Osteoblast (primary cell): ENCODE measurements around the gene MACROH2A2. TPM values are rescaled to one million over a fixed set of nuclear protein-coding genes. Genes with fewer than 3 reads are reported as not detected.

Experiments used
- DNase-seq: peaks from one replicate; pipeline ENCODE4 v3.0.0; 2011; ENCODE audit warnings: low spot score, mixed read lengths; ENCODE audit not compliant: insufficient read length; ENCODE audit errors: missing footprints
- H2AFZ ChIP-seq: 2 replicates; pipeline ENCODE4 v1.6.0; 2011; ENCODE audit warnings: mild to moderate bottlenecking, low read length
- H3K27ac ChIP-seq: 2 replicates; pipeline ENCODE4 v1.5.1; 2011; ENCODE audit warnings: mild to moderate bottlenecking, low read depth, low read length, moderate library complexity
- H3K27me3 ChIP-seq: 2 replicates; pipeline ENCODE4 v1.6.0; 2012; ENCODE audit warnings: mild to moderate bottlenecking, control low read depth, inconsistent platforms, low read length, moderate library complexity; ENCODE audit not compliant: insufficient read depth
- H3K36me3 ChIP-seq: 2 replicates; pipeline ENCODE4 v1.5.1; 2011; ENCODE audit warnings: mild to moderate bottlenecking, low read length, control low read depth, moderate library complexity; ENCODE audit not compliant: insufficient read depth
- H3K4me1 ChIP-seq: 2 replicates; pipeline ENCODE4 v1.5.1; 2011; ENCODE audit warnings: mild to moderate bottlenecking, low read length, control low read depth, moderate library complexity; ENCODE audit not compliant: insufficient read depth
- H3K4me2 ChIP-seq: 2 replicates; pipeline ENCODE4 v1.6.0; 2011; ENCODE audit warnings: mild to moderate bottlenecking, low read length; ENCODE audit not compliant: insufficient read depth
- H3K4me3 ChIP-seq: fragments of 200-600 bp; sonication (generic); 3 replicates; pipeline ENCODE4 v1.5.1; 2012; ENCODE audit warnings: mild to moderate bottlenecking, low read length, inconsistent platforms; ENCODE audit not compliant: insufficient read depth
- H3K79me2 ChIP-seq: 2 replicates; pipeline ENCODE4 v1.6.0; 2012; ENCODE audit warnings: mild to moderate bottlenecking, low read length, control low read depth, inconsistent platforms; ENCODE audit not compliant: insufficient read depth
- H3K9me3 ChIP-seq: 2 replicates; pipeline ENCODE4 v1.5.1; 2011; ENCODE audit warnings: low read depth, low read length, control low read depth
- H4K20me1 ChIP-seq: 2 replicates; pipeline ENCODE4 v1.6.0; 2012; ENCODE audit warnings: mild to moderate bottlenecking, low read length, control low read depth; ENCODE audit not compliant: insufficient read depth
- total RNA-seq: library from RNA; depleted of rRNA; stranded (reverse); fragments of >200 nt; gene quantifications from 2 replicates; pipeline ENCODE4 v1.2.3, GENCODE V29; 2012
- TF ChIP-seq, protein P1 (sequence below): IDR thresholded peaks from 2 replicates; pipeline ENCODE4 v1.5.1; 2011; ENCODE audit warnings: mild to moderate bottlenecking, low read depth, low read length, moderate library complexity; ENCODE audit errors: extremely low read depth

Gene MACROH2A2
- total RNA-seq, 1 donor = 13.8 TPM

DNA sequence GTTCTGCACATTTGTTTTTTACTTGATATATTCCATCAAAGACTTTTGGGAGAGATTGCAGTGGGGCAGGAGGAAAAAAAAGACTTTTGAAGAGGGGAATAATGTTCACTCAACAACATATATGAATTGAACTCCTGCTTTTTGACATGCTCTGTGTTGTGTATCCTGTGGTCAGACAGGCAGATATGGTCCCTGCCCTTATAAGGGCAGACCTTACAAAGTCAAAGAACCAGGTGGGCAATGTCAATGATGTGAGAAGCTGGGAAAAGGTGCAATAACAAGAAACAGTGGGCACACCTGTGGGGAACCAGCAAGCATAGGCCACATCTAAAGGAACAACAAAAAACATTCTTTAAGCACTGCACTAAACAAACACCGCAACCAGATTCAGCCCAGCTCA, 71.8 kb downstream of the MACROH2A2 start:
- Histone ChIP-seq H2AFZ (no peak overlapping the region), H3K9me3 (no peaks in the 10 kb centered on the region), H3K4me1 (no peaks in the 10 kb centered on the region), H3K4me3 (no peak overlapping the region), H3K79me2 (peaks cover 5% of the 10 kb centered on the region), H3K27ac (no peak overlapping the region), H4K20me1 (peaks cover 5% of the 10 kb centered on the region), H3K27me3 (no peaks in the 10 kb centered on the region), H3K36me3 (peaks cover 4% of the 10 kb centered on the region), H3K4me2 (no peak overlapping the region)
- DNase-seq = no peak
- TF ChIP-seq, protein P1, sequence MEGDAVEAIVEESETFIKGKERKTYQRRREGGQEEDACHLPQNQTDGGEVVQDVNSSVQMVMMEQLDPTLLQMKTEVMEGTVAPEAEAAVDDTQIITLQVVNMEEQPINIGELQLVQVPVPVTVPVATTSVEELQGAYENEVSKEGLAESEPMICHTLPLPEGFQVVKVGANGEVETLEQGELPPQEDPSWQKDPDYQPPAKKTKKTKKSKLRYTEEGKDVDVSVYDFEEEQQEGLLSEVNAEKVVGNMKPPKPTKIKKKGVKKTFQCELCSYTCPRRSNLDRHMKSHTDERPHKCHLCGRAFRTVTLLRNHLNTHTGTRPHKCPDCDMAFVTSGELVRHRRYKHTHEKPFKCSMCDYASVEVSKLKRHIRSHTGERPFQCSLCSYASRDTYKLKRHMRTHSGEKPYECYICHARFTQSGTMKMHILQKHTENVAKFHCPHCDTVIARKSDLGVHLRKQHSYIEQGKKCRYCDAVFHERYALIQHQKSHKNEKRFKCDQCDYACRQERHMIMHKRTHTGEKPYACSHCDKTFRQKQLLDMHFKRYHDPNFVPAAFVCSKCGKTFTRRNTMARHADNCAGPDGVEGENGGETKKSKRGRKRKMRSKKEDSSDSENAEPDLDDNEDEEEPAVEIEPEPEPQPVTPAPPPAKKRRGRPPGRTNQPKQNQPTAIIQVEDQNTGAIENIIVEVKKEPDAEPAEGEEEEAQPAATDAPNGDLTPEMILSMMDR = no peak

DNA sequence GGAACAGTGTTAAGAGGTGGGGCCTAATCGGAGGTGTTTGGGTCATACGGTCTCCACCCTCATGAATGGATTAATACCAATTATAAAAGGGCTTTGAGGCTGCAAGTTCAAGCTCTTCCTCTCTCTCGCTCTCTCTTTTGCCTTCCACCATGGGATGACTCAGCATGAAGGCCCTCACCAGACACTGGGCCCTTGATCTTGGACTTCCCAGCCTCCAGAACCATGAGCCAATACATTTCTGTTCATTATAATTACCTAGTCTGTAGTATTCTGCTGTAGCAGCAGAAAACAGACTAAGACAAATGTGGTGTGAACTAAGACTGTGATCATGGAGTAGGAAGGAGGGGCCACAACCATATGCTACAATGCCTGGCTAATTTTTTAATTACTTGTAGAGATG, 72.3 kb downstream of the MACROH2A2 start:
- Histone ChIP-seq H3K4me2 (no peak overlapping the region), H3K36me3 (peaks cover 2% of the 10 kb centered on the region), H2AFZ (no peak overlapping the region)

GRCh38 chr10:70125918-70126552, 73.4 kb downstream of the MACROH2A2 start:
- TF ChIP-seq, protein P1 = no peak
- Histone ChIP-seq H3K4me3 (no peak overlapping the region), H4K20me1 (peaks cover 5% of the 10 kb centered on the region), H2AFZ (no peak overlapping the region), H3K36me3 (peaks cover 2% of the 10 kb centered on the region), H3K79me2 (peaks cover 8% of the 10 kb centered on the region), H3K27ac (no peak overlapping the region), H3K9me3 (no peaks in the 10 kb centered on the region), H3K4me1 (peaks cover 7% of the 10 kb centered on the region), H3K4me2 (no peak overlapping the region), H3K27me3 (no peaks in the 10 kb centered on the region)
- no peak for DNase-seq

More for the DNA sequence above, 72.3 kb downstream of the MACROH2A2 start:
- Histone ChIP-seq H3K27me3 (no peaks in the 10 kb centered on the region), H4K20me1 (peaks cover 5% of the 10 kb centered on the region), H3K4me1 (no peaks in the 10 kb centered on the region), H3K79me2 (peaks cover 5% of the 10 kb centered on the region), H3K4me3 (no peak overlapping the region), H3K27ac (no peak overlapping the region), H3K9me3 (no peaks in the 10 kb centered on the region)
- no peak for DNase-seq
- TF ChIP-seq, protein P1 = no peak

GRCh38 chr10:70126700-70127395, 74.2 kb downstream of the MACROH2A2 start:
- H3K79me2 ChIP-seq = peaks cover 16% of the 10 kb centered on the region
- DNase-seq = no peak
- peaks cover 5% of the 10 kb centered on the region for H4K20me1 ChIP-seq
- no peaks in the 10 kb centered on the region for H3K27me3 ChIP-seq
- no peak overlapping the region for H3K4me2 ChIP-seq
- no peak overlapping the region for H3K27ac ChIP-seq
- H3K4me1 ChIP-seq = peaks cover 15% of the 10 kb centered on the region
- no peaks in the 10 kb centered on the region for H3K36me3 ChIP-seq
- TF ChIP-seq, protein P1 = no peak
- no peak overlapping the region for H2AFZ ChIP-seq
- H3K9me3 ChIP-seq = no peaks in the 10 kb centered on the region
- H3K4me3 ChIP-seq = no peak overlapping the region
